Endothelial cell of umbilical vein (primary cell): ENCODE results near the gene SLC6A7. TPM values are rescaled to one million over a fixed set of nuclear protein-coding genes. Genes with fewer than 3 reads are reported as not detected.

Source experiments
- BruUV-seq: library from RNA; stranded (reverse); fragments of 400-500 nt; replicated peaks from 2 replicates; lab custom pipeline; 2021; lab: Mats Ljungman, UMichigan
- CTCF ChIA-PET: fragments of 300-600, 350-600 bp; sonication (Branson Sonifier 250); formaldehyde crosslinking; loops from one replicate; lab custom pipeline; 2021; ENCODE audit warnings: antibody characterized with exemption, inconsistent platforms; lab: Charles Lee
- POLR2A ChIA-PET: fragments of 300-600, 350-600 bp; sonication (Branson Sonifier 250); formaldehyde crosslinking; loops from one replicate; lab custom pipeline; 2021; ENCODE audit warnings: antibody characterized with exemption, inconsistent platforms; lab: Charles Lee
- DNase-seq: peaks from one replicate; pipeline ENCODE4 v3.0.0-alpha.2; 2011; ENCODE audit warnings: low read depth, low spot score
- FAIRE-seq: peaks from 2 replicates; lab custom pipeline; 2011; peaks lifted over from hg19 to GRCh38; lab: Jason Lieb, UNC
- H2AFZ ChIP-seq: 2 replicates; pipeline ENCODE4 v1.6.0; 2012; ENCODE audit warnings: low read depth, low read length, control low read depth, inconsistent platforms
- H3K27ac ChIP-seq: 2 replicates; pipeline ENCODE4 v1.5.1; 2011; ENCODE audit warnings: low read depth, mild to moderate bottlenecking, control low read depth, low read length, moderate library complexity; ENCODE audit not compliant: insufficient read depth
- H3K27me3 ChIP-seq, 2 experiments: 2 replicates each; pipeline versions ENCODE4 v1.6.0 to v1.6.1; 2011; ENCODE audit warnings: low read length in 2 of 2, mixed read lengths in 1 of 2; ENCODE audit not compliant: control insufficient read depth in 2 of 2, insufficient read depth in 2 of 2
- H3K36me3 ChIP-seq, 2 experiments: 2 replicates in 1 of 2; 3 replicates in 1 of 2; pipeline ENCODE4 v1.5.1; 2011; ENCODE audit warnings: low read length in 2 of 2, mild to moderate bottlenecking in 1 of 2, moderate library complexity in 1 of 2; ENCODE audit not compliant: control insufficient read depth in 2 of 2, insufficient read depth in 2 of 2; ENCODE audit errors: extremely low read depth in 1 of 2
- H3K4me1 ChIP-seq: 3 replicates; pipeline ENCODE4 v1.5.1; 2011; ENCODE audit warnings: mild to moderate bottlenecking, low read length; ENCODE audit not compliant: control insufficient read depth, insufficient read depth; ENCODE audit errors: extremely low read depth
- H3K4me2 ChIP-seq: 2 replicates; pipeline ENCODE4 v1.6.1; 2011; ENCODE audit warnings: low read length, control low read depth, mixed read lengths; ENCODE audit not compliant: insufficient read depth
- H3K4me3 ChIP-seq, 3 experiments: fragments of 200-600 bp in 1 of 3; sonication (generic), shearing (Covaris generic) in 1 of 3; replicated peaks in 1 of 3; 2 replicates each; pipeline ENCODE4 v1.5.1; 2011 to 2016; ENCODE audit warnings: control low read depth in 3 of 3, low read length in 3 of 3, mild to moderate bottlenecking in 2 of 3, inconsistent platforms in 1 of 3, low read depth in 1 of 3, moderate library complexity in 1 of 3; ENCODE audit not compliant: insufficient read depth in 1 of 3
- H3K79me2 ChIP-seq: 2 replicates; pipeline ENCODE4 v1.6.0; 2012; ENCODE audit warnings: low read length, inconsistent platforms; ENCODE audit not compliant: control insufficient read depth, insufficient read depth
- H3K9ac ChIP-seq: replicated peaks from 2 replicates; pipeline ENCODE3; 2011; ENCODE audit warnings: low read length, control low read depth; ENCODE audit not compliant: insufficient read depth; ENCODE audit errors: extremely low read depth
- H3K9me1 ChIP-seq: replicated peaks from 3 replicates; pipeline ENCODE4 v1.6.0; 2011; ENCODE audit warnings: mild to moderate bottlenecking, low read length; ENCODE audit not compliant: control insufficient read depth, insufficient read depth; ENCODE audit errors: extremely low read depth
- H3K9me3 ChIP-seq: replicated peaks from 2 replicates; pipeline ENCODE4 v1.5.1; 2012; ENCODE audit warnings: low read length, inconsistent platforms; ENCODE audit not compliant: control insufficient read depth, insufficient read depth
- H4K20me1 ChIP-seq: replicated peaks from 2 replicates; pipeline ENCODE3; 2011; ENCODE audit warnings: mild to moderate bottlenecking, low read length; ENCODE audit not compliant: control insufficient read depth, insufficient read depth; ENCODE audit errors: extremely low read depth
- EZH2 ChIP-seq: IDR thresholded peaks from 2 replicates; pipeline ENCODE4 v1.6.1; 2012; ENCODE audit warnings: borderline replicate concordance, low read depth, mild to moderate bottlenecking, moderate library complexity, low read length, inconsistent platforms; ENCODE audit not compliant: severe bottlenecking
- FOS ChIP-seq: IDR thresholded peaks from 2 replicates; pipeline ENCODE4 v1.6.1; 2011; ENCODE audit warnings: mild to moderate bottlenecking, low read length, moderate library complexity, borderline replicate concordance; ENCODE audit not compliant: insufficient read depth
- GATA2 ChIP-seq: IDR thresholded peaks from 2 replicates; pipeline ENCODE4 v1.7.0; 2011; ENCODE audit warnings: low read depth, mild to moderate bottlenecking, moderate library complexity, mixed read lengths, low read length; ENCODE audit not compliant: insufficient read length, insufficient read depth
- JUN ChIP-seq: IDR thresholded peaks from 2 replicates; pipeline ENCODE4 v1.6.1; 2011; ENCODE audit warnings: borderline replicate concordance, low read depth; ENCODE audit not compliant: insufficient read length, insufficient read depth
- MYC ChIP-seq: IDR thresholded peaks from one replicate; pipeline ENCODE4 v1.6.1; 2011; ENCODE audit warnings: mild to moderate bottlenecking, low read depth, low read length
- POLR2A ChIP-seq: IDR thresholded peaks from 2 replicates; pipeline ENCODE4 v1.6.1; 2012; ENCODE audit warnings: low read depth, mild to moderate bottlenecking, control low read depth, low read length
- POLR2AphosphoS5 ChIP-seq: IDR thresholded peaks from 2 replicates; pipeline ENCODE4 v1.6.1; 2012; ENCODE audit warnings: low read depth, mild to moderate bottlenecking, control low read depth, low read length, moderate library complexity; ENCODE audit not compliant: insufficient read depth
- dilution Hi-C: fragments of 300-500 bp; cut with MboI; formaldehyde crosslinking; loops from one replicate; pipeline ENCODE4 v1.15.0; 2019; ENCODE audit warnings: low sequenced_read_pairs; ENCODE audit not compliant: extremely low pct_ligation_motif_present
- intact Hi-C: fragments of 100-400 bp; cut with micrococcal nuclease; formaldehyde crosslinking; loops from one replicate; pipeline ENCODE4 v1.10.0; 2022
- polyA plus RNA-seq, 4 experiments: library from polyadenylated mRNA; depleted of rRNA in 3 of 4; stranded (reverse) in 3 of 4; unstranded in 1 of 4; fragments of >200 nt; gene quantifications; 2 replicates each; pipeline versions ENCODE4 v1.2.1 to v1.2.3, GENCODE V29; 2011 to 2012; ENCODE audit warnings: missing spikeins in 1 of 4
- total RNA-seq: library from RNA; stranded (reverse); gene quantifications from 2 replicates; pipeline ENCODE4 v1.2.3, GENCODE V29; 2021
- TF ChIP-seq, protein P1 (sequence below), 2 donors: IDR thresholded peaks; 1 replicate in 1 of 2; 2 replicates in 1 of 2; pipeline ENCODE4 v1.5.1; 2011; ENCODE audit warnings: low read length in 2 of 2, mild to moderate bottlenecking in 2 of 2, moderate library complexity in 2 of 2, control low read depth in 1 of 2, inconsistent platforms in 1 of 2, low read depth in 1 of 2; ENCODE audit not compliant: insufficient read depth in 1 of 2; ENCODE audit errors: extremely low read depth in 1 of 2
- TF ChIP-seq, protein P2 (sequence below): IDR thresholded peaks from 2 replicates; pipeline ENCODE4 v1.6.1; 2011; ENCODE audit not compliant: insufficient read depth, insufficient read length

The SLC6A7 gene
- total and polyA plus RNA-seq, 2 donors (not counting 3 experiments of a cell fraction or from before 2014, with no cell fraction given): not detected

DNA sequence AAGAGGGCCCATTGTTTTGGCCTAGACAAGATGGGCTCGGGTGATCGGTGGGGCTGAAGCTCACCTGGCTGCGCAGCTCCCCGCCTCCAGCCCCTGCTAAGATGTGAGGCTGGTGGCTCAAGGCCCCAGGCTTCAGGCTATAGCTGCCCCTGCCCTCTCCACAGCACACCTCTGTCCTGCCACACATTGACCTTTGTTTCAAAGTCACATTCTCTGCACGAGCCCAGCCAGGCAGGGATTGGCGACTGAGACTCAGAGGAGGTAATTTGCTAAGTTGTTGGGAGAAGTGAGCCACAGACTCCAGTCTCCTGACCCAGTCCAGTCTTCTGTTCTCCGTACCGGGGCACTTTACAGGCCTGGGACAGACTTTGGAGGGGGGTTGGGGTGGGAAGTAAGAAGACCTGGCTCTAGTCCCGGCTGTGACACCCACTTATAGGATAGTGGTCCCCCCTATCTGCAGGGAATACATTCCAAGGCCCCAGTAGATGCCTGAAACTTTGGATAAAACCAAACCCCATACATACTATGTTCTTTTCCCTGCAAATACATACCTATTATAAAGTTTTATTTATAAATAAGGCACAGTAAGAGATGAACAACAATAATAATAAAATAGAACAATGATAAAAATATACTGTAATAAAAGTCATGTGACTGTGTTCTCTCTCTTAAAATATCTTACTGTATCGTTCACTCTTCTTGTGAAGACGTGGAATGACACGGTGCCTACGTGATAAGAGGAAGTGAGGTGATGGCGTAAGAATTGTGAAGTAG lies 47.5 kb upstream of the SLC6A7 start:
- no peaks in the 10 kb centered on the region for H3K79me2 ChIP-seq
- TF ChIP-seq FOS (no peak), JUN (no peak), EZH2 (no peak), GATA2 (no peak), POLR2A (no peak), MYC (no peak), POLR2AphosphoS5 (no peak)
- TF ChIP-seq, protein P1, sequence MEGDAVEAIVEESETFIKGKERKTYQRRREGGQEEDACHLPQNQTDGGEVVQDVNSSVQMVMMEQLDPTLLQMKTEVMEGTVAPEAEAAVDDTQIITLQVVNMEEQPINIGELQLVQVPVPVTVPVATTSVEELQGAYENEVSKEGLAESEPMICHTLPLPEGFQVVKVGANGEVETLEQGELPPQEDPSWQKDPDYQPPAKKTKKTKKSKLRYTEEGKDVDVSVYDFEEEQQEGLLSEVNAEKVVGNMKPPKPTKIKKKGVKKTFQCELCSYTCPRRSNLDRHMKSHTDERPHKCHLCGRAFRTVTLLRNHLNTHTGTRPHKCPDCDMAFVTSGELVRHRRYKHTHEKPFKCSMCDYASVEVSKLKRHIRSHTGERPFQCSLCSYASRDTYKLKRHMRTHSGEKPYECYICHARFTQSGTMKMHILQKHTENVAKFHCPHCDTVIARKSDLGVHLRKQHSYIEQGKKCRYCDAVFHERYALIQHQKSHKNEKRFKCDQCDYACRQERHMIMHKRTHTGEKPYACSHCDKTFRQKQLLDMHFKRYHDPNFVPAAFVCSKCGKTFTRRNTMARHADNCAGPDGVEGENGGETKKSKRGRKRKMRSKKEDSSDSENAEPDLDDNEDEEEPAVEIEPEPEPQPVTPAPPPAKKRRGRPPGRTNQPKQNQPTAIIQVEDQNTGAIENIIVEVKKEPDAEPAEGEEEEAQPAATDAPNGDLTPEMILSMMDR (IDR thresholded peaks at IDR 0.05; ENCODE audit: extremely low read depth in 1 of 2, insufficient read depth in 1 of 2, low read depth in 1 of 2, low read length in 2 of 2): no peak
- TF ChIP-seq, protein P2, sequence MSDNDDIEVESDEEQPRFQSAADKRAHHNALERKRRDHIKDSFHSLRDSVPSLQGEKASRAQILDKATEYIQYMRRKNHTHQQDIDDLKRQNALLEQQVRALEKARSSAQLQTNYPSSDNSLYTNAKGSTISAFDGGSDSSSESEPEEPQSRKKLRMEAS: no peak
- H2AFZ ChIP-seq: no peak overlapping the region
- no peaks in the 10 kb centered on the region for H3K27me3 ChIP-seq
- H3K9ac ChIP-seq: no peak overlapping the region
- ChIA-PET CTCF (no interaction called here), POLR2A (no interaction called here)
- H3K4me1 ChIP-seq: peaks cover 17% of the 10 kb centered on the region
- H3K4me2 ChIP-seq: no peak overlapping the region
- H3K9me3 ChIP-seq: no peaks in the 10 kb centered on the region
- H3K27ac ChIP-seq: no peak overlapping the region
- intact Hi-C loops (no loop called here), dilution Hi-C loops (no loop called here)
- H3K9me1 ChIP-seq: no peaks in the 10 kb centered on the region
- H4K20me1 ChIP-seq: no peaks in the 10 kb centered on the region
- DNase-seq: no peak
- H3K4me3 ChIP-seq: no peak overlapping the region
- FAIRE-seq: no peak
- H3K36me3 ChIP-seq: no peaks in the 10 kb centered on the region
- BruUV-seq: no TSS peak
